Dendritic cell treated with granulocyte-macrophage colony-stimulating factor and Interleukin-4, amounts not matched to agents 40 ng/mL and 50 ng/mL, for 4 days (primary cell): ENCODE measurements around the gene FBXL7.

ENCODE experiments used
- H3K27ac Mint-ChIP-seq: one replicate; pipeline ENCODE4 v1.8.0; 2022; ENCODE audit warnings: mild to moderate bottlenecking, mixed read lengths
- H3K27me3 Mint-ChIP-seq: one replicate; pipeline ENCODE4 v1.8.0; 2022; ENCODE audit warnings: mild to moderate bottlenecking, mixed read lengths
- H3K36me3 Mint-ChIP-seq: one replicate; pipeline ENCODE4 v1.8.0; 2022; ENCODE audit warnings: low read depth, mixed read lengths
- H3K4me1 Mint-ChIP-seq: one replicate; pipeline ENCODE4 v1.8.0; 2022; ENCODE audit warnings: low read depth, mixed read lengths
- H3K4me3 Mint-ChIP-seq: one replicate; pipeline ENCODE4 v1.8.0; 2022; ENCODE audit warnings: mild to moderate bottlenecking, moderate library complexity, mixed read lengths
- H3K9me3 Mint-ChIP-seq: one replicate; pipeline ENCODE4 v1.8.0; 2022; ENCODE audit warnings: mixed read lengths
- intact Hi-C: fragments of 100-400 bp; cut with micrococcal nuclease; formaldehyde crosslinking; loops from one replicate; pipeline ENCODE4 v1.15.0; 2022

The FBXL7 gene

GRCh38 chr5:15489571-15490235 lies 10.3 kb upstream of the FBXL7 start:
- Mint-ChIP-seq H3K9me3 (peaks cover 6% of the 10 kb centered on the region), H3K27me3 (no peaks in the 10 kb centered on the region), H3K27ac (no peak overlapping the region), H3K36me3 (no peaks in the 10 kb centered on the region), H3K4me1 (no peaks in the 10 kb centered on the region), H3K4me3 (no peak overlapping the region)
- intact Hi-C loops, result no loop called here

- Mint-ChIP-seq H3K4me1 (no peaks in the 10 kb centered on the region), H3K27ac (no peak overlapping the region), H3K27me3 (peaks cover 2% of the 10 kb centered on the region), H3K36me3 (no peaks in the 10 kb centered on the region), H3K9me3 (peaks cover 6% of the 10 kb centered on the region), H3K4me3 (no peak overlapping the region)
- intact Hi-C loops, result no loop called here
Measured at GRCh38 chr5:15492545-15492944, 7.4 kb upstream of the FBXL7 start.

GRCh38 chr5:15493501-15493900 lies 6.5 kb upstream of the FBXL7 start:
- Mint-ChIP-seq H3K4me1 (no peaks in the 10 kb centered on the region), H3K27ac (no peak overlapping the region), H3K9me3 (peaks cover 6% of the 10 kb centered on the region), H3K4me3 (no peak overlapping the region), H3K36me3 (no peaks in the 10 kb centered on the region), H3K27me3 (peaks cover 9% of the 10 kb centered on the region)
- intact Hi-C loops, result no loop called here

- intact Hi-C loops, result no loop called here
- Mint-ChIP-seq H3K27ac (no peak overlapping the region), H3K4me3 (no peak overlapping the region), H3K36me3 (no peaks in the 10 kb centered on the region), H3K4me1 (no peaks in the 10 kb centered on the region), H3K27me3 (peaks cover 18% of the 10 kb centered on the region), H3K9me3 (peaks cover 6% of the 10 kb centered on the region)
Measured at GRCh38 chr5:15495026-15495425, 5.0 kb upstream of the FBXL7 start.

- H3K4me1 Mint-ChIP-seq, result no peaks in the 10 kb centered on the region
- intact Hi-C loops, result no loop called here
- H3K27ac Mint-ChIP-seq, result no peak overlapping the region
- peaks cover 36% of the 10 kb centered on the region for H3K27me3 Mint-ChIP-seq
- no peaks in the 10 kb centered on the region for H3K36me3 Mint-ChIP-seq
- no peak overlapping the region for H3K4me3 Mint-ChIP-seq
- H3K9me3 Mint-ChIP-seq, result no peaks in the 10 kb centered on the region
Measured at GRCh38 chr5:15496886-15497285, 3.1 kb upstream of the FBXL7 start.

- no peak overlapping the region for H3K27ac Mint-ChIP-seq
- no peaks in the 10 kb centered on the region for H3K9me3 Mint-ChIP-seq
- no peaks in the 10 kb centered on the region for H3K36me3 Mint-ChIP-seq
- peaks cover 43% of the 10 kb centered on the region for H3K27me3 Mint-ChIP-seq
- intact Hi-C loops, result no loop called here
- H3K4me3 Mint-ChIP-seq, result no peak overlapping the region
- no peaks in the 10 kb centered on the region for H3K4me1 Mint-ChIP-seq
Measured at GRCh38 chr5:15500325-15501001, 483 bp downstream of the FBXL7 start.

- H3K9me3 Mint-ChIP-seq, result no peaks in the 10 kb centered on the region
- H3K36me3 Mint-ChIP-seq, result no peaks in the 10 kb centered on the region
- no peaks in the 10 kb centered on the region for H3K4me1 Mint-ChIP-seq
- intact Hi-C loops, result no loop called here
- no peak overlapping the region for H3K4me3 Mint-ChIP-seq
- no peak overlapping the region for H3K27ac Mint-ChIP-seq
- peaks cover 42% of the 10 kb centered on the region for H3K27me3 Mint-ChIP-seq
Measured at GRCh38 chr5:15501091-15501791, 1.3 kb downstream of the FBXL7 start.

GRCh38 chr5:15502208-15502607 lies 2.2 kb downstream of the FBXL7 start:
- Mint-ChIP-seq H3K4me1 (no peaks in the 10 kb centered on the region), H3K27me3 (peaks cover 42% of the 10 kb centered on the region), H3K27ac (no peak overlapping the region), H3K36me3 (no peaks in the 10 kb centered on the region), H3K9me3 (no peaks in the 10 kb centered on the region), H3K4me3 (no peak overlapping the region)
- intact Hi-C loops, result no loop called here

- intact Hi-C loops, result no loop called here
- H3K9me3 Mint-ChIP-seq, result no peaks in the 10 kb centered on the region
Measured at GRCh38 chr5:15506146-15506545, 6.2 kb downstream of the FBXL7 start.

GRCh38 chr5:15506897-15507296 lies 6.9 kb downstream of the FBXL7 start:
- no peaks in the 10 kb centered on the region for H3K36me3 Mint-ChIP-seq

More at GRCh38 chr5:15506146-15506545, 6.2 kb downstream of the FBXL7 start:
- no peaks in the 10 kb centered on the region for H3K36me3 Mint-ChIP-seq
- H3K27ac Mint-ChIP-seq, result no peak overlapping the region
- H3K4me1 Mint-ChIP-seq, result no peaks in the 10 kb centered on the region
- H3K27me3 Mint-ChIP-seq, result peaks cover 15% of the 10 kb centered on the region
- no peak overlapping the region for H3K4me3 Mint-ChIP-seq

GRCh38 chr5:15510092-15510491 lies 10.1 kb downstream of the FBXL7 start:
- H3K27me3 Mint-ChIP-seq, result no peaks in the 10 kb centered on the region
- intact Hi-C loops, result no loop called here
- no peak overlapping the region for H3K4me3 Mint-ChIP-seq
- H3K9me3 Mint-ChIP-seq, result no peaks in the 10 kb centered on the region
- H3K4me1 Mint-ChIP-seq, result no peaks in the 10 kb centered on the region
- no peaks in the 10 kb centered on the region for H3K36me3 Mint-ChIP-seq
- no peak overlapping the region for H3K27ac Mint-ChIP-seq

More at GRCh38 chr5:15506897-15507296, 6.9 kb downstream of the FBXL7 start:
- no peak overlapping the region for H3K4me3 Mint-ChIP-seq
- no peaks in the 10 kb centered on the region for H3K9me3 Mint-ChIP-seq
- intact Hi-C loops, result no loop called here
- no peak overlapping the region for H3K27ac Mint-ChIP-seq
- peaks cover 8% of the 10 kb centered on the region for H3K27me3 Mint-ChIP-seq
- no peaks in the 10 kb centered on the region for H3K4me1 Mint-ChIP-seq

GRCh38 chr5:15510831-15511230 lies 10.9 kb downstream of the FBXL7 start:
- Mint-ChIP-seq H3K36me3 (no peaks in the 10 kb centered on the region), H3K4me1 (no peaks in the 10 kb centered on the region), H3K4me3 (no peak overlapping the region), H3K27me3 (no peaks in the 10 kb centered on the region), H3K9me3 (peaks cover 5% of the 10 kb centered on the region), H3K27ac (no peak overlapping the region)
- intact Hi-C loops, result no loop called here

- no peaks in the 10 kb centered on the region for H3K36me3 Mint-ChIP-seq
- intact Hi-C loops, result no loop called here
- H3K4me1 Mint-ChIP-seq, result no peaks in the 10 kb centered on the region
- no peak overlapping the region for H3K27ac Mint-ChIP-seq
- no peak overlapping the region for H3K4me3 Mint-ChIP-seq
- H3K9me3 Mint-ChIP-seq, result peaks cover 31% of the 10 kb centered on the region
- H3K27me3 Mint-ChIP-seq, result no peaks in the 10 kb centered on the region
Measured at GRCh38 chr5:15513431-15513830, 13.5 kb downstream of the FBXL7 start.

GRCh38 chr5:15513911-15514310 lies 13.9 kb downstream of the FBXL7 start:
- Mint-ChIP-seq H3K4me1 (no peaks in the 10 kb centered on the region), H3K9me3 (peaks cover 34% of the 10 kb centered on the region), H3K27ac (no peak overlapping the region), H3K4me3 (no peak overlapping the region), H3K36me3 (no peaks in the 10 kb centered on the region), H3K27me3 (no peaks in the 10 kb centered on the region)
- intact Hi-C loops, result no loop called here
